ENCODE data around the gene ZNF628.

Gene ZNF628

DNA sequence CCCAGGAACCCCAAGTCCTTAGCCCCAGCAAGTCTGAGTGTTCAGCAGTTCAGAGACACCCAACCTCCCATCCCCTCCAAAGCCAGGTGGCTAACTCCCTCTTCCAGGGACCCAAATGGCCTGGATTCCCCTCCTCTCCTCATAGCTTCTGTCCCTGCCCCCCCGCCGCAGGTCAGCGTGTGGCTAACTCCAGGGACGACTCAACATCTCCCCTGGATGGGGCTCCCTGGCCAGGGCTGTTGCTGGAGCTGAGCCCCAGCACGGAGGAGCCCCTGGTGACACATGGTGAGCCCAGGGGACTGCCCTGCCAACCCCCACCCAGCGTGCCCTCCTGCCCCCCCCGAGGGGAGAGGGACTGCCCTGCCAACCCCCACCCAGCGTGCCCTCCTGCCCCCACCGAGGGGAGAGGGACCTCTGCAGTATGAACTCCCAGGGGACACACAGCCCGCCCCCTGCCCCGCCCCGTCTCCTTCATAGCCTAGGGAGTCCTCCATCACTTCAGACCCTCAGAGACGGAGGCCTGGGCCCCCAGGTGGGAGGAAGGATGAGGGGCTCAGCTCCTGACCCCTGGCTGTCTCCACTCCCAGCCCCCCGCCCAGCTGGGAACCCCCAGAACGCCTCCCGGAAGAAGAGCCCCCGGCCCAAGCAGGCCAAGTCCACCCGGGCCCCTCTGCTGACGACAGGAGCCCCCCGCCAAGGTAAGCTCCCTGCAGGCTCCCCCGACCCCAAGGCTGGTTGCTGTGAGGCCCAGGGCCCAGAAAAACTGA, 13.5 kb downstream of the ZNF628 start (continued):
- TF ChIP-seq, protein P1, sequence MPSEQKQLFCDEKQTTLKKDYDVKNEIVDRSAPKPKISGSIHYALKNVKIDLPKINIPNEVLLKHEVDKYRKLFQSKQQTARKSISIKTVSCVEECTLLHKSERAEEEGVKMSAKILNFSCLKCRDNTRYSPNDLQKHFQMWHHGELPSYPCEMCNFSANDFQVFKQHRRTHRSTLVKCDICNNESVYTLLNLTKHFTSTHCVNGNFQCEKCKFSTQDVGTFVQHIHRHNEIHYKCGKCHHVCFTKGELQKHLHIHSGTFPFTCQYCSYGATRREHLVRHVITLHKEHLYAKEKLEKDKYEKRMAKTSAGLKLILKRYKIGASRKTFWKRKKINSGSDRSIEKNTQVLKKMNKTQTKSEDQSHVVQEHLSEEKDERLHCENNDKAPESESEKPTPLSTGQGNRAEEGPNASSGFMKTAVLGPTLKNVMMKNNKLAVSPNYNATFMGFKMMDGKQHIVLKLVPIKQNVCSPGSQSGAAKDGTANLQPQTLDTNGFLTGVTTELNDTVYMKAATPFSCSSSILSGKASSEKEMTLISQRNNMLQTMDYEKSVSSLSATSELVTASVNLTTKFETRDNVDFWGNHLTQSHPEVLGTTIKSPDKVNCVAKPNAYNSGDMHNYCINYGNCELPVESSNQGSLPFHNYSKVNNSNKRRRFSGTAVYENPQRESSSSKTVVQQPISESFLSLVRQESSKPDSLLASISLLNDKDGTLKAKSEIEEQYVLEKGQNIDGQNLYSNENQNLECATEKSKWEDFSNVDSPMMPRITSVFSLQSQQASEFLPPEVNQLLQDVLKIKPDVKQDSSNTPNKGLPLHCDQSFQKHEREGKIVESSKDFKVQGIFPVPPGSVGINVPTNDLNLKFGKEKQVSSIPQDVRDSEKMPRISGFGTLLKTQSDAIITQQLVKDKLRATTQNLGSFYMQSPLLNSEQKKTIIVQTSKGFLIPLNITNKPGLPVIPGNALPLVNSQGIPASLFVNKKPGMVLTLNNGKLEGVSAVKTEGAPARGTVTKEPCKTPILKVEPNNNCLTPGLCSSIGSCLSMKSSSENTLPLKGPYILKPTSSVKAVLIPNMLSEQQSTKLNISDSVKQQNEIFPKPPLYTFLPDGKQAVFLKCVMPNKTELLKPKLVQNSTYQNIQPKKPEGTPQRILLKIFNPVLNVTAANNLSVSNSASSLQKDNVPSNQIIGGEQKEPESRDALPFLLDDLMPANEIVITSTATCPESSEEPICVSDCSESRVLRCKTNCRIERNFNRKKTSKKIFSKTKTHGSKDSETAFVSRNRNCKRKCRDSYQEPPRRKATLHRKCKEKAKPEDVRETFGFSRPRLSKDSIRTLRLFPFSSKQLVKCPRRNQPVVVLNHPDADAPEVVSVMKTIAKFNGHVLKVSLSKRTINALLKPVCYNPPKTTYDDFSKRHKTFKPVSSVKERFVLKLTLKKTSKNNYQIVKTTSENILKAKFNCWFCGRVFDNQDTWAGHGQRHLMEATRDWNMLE (tag by site-specific recombination; conservative IDR thresholded peaks at IDR 0.05; ENCODE audit: low read depth): no peak
- TF ChIP-seq ZNF677 (tag by site-specific recombination; IDR thresholded peaks at IDR 0.05) (no peak), SP3 (tag by site-specific recombination; IDR thresholded peaks at IDR 0.05) (no peak), ZNF548 (tag by site-specific recombination; IDR thresholded peaks at IDR 0.05) (no peak), ZFHX2 (tag by site-specific recombination; conservative IDR thresholded peaks at IDR 0.05) (no peak), ZEB2 (tag by site-specific recombination; IDR thresholded peaks at IDR 0.05) (no peak), KLF9 (tag by site-specific recombination; IDR thresholded peaks at IDR 0.05; ENCODE audit: low read depth) (no peak), BCL11B (tag by site-specific recombination; IDR thresholded peaks at IDR 0.05; ENCODE audit: low read depth) (no peak), ZNF433 (tag by site-specific recombination; IDR thresholded peaks at IDR 0.05; ENCODE audit: low read depth) (no peak), ZNF221 (tag by site-specific recombination; IDR thresholded peaks at IDR 0.05; ENCODE audit: borderline replicate concordance) (no peak), HOXD13 (CRISPR knock-in tag; IDR thresholded peaks at IDR 0.05; ENCODE audit: borderline replicate concordance) (no peak), ZBTB20 (tag by site-specific recombination; IDR thresholded peaks at IDR 0.05) (no peak), GLIS1 (tag by site-specific recombination; IDR thresholded peaks at IDR 0.05) (peak; percentile 62), ZIC2 (tag by site-specific recombination; IDR thresholded peaks at IDR 0.05) (peak; percentile 65), OSR2 (tag by site-specific recombination; IDR thresholded peaks at IDR 0.05) (no peak), ZNF785 (tag by site-specific recombination; IDR thresholded peaks at IDR 0.05) (no peak), ZNF394 (tag by site-specific recombination; IDR thresholded peaks at IDR 0.05; ENCODE audit: borderline replicate concordance) (no peak), ZNF560 (tag by site-specific recombination; IDR thresholded peaks at IDR 0.05; ENCODE audit: borderline replicate concordance) (no peak), ZNF555 (tag by site-specific recombination; conservative IDR thresholded peaks at IDR 0.05) (no peak), ZNF174 (tag by site-specific recombination; IDR thresholded peaks at IDR 0.05) (no peak)
- TF ChIP-seq, protein P2, sequence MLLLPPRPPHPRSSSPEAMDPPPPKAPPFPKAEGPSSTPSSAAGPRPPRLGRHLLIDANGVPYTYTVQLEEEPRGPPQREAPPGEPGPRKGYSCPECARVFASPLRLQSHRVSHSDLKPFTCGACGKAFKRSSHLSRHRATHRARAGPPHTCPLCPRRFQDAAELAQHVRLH (tag by site-specific recombination; IDR thresholded peaks at IDR 0.05): no peak
- TF ChIP-seq, protein P3, sequence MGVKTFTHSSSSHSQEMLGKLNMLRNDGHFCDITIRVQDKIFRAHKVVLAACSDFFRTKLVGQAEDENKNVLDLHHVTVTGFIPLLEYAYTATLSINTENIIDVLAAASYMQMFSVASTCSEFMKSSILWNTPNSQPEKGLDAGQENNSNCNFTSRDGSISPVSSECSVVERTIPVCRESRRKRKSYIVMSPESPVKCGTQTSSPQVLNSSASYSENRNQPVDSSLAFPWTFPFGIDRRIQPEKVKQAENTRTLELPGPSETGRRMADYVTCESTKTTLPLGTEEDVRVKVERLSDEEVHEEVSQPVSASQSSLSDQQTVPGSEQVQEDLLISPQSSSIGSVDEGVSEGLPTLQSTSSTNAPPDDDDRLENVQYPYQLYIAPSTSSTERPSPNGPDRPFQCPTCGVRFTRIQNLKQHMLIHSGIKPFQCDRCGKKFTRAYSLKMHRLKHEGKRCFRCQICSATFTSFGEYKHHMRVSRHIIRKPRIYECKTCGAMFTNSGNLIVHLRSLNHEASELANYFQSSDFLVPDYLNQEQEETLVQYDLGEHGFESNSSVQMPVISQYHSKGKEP (tag by site-specific recombination; IDR thresholded peaks at IDR 0.05): no peak
- TF ChIP-seq, protein P4, sequence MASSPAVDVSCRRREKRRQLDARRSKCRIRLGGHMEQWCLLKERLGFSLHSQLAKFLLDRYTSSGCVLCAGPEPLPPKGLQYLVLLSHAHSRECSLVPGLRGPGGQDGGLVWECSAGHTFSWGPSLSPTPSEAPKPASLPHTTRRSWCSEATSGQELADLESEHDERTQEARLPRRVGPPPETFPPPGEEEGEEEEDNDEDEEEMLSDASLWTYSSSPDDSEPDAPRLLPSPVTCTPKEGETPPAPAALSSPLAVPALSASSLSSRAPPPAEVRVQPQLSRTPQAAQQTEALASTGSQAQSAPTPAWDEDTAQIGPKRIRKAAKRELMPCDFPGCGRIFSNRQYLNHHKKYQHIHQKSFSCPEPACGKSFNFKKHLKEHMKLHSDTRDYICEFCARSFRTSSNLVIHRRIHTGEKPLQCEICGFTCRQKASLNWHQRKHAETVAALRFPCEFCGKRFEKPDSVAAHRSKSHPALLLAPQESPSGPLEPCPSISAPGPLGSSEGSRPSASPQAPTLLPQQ (tag by site-specific recombination; IDR thresholded peaks at IDR 0.05): no peak
- TF ChIP-seq, protein P5, sequence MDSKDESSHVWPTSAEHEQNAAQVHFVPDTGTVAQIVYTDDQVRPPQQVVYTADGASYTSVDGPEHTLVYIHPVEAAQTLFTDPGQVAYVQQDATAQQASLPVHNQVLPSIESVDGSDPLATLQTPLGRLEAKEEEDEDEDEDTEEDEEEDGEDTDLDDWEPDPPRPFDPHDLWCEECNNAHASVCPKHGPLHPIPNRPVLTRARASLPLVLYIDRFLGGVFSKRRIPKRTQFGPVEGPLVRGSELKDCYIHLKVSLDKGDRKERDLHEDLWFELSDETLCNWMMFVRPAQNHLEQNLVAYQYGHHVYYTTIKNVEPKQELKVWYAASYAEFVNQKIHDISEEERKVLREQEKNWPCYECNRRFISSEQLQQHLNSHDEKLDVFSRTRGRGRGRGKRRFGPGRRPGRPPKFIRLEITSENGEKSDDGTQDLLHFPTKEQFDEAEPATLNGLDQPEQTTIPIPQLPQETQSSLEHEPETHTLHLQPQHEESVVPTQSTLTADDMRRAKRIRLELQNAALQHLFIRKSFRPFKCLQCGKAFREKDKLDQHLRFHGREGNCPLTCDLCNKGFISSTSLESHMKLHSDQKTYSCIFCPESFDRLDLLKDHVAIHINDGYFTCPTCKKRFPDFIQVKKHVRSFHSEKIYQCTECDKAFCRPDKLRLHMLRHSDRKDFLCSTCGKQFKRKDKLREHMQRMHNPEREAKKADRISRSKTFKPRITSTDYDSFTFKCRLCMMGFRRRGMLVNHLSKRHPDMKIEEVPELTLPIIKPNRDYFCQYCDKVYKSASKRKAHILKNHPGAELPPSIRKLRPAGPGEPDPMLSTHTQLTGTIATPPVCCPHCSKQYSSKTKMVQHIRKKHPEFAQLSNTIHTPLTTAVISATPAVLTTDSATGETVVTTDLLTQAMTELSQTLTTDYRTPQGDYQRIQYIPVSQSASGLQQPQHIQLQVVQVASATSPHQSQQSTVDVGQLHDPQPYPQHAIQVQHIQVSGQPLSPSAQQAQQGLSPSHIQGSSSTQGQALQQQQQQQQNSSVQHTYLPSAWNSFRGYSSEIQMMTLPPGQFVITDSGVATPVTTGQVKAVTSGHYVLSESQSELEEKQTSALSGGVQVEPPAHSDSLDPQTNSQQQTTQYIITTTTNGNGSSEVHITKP (tag by site-specific recombination; IDR thresholded peaks at IDR 0.05): 0 out of 2 replicates have a peak, but pooled peaks have one; percentile 12

Measured in HEK293 (cell line).